Measurements from ENCODE around the gene ABTB2. TPM values are rescaled to one million over a fixed set of nuclear protein-coding genes. Genes with fewer than 3 reads are reported as not detected.

ABTB2 gene
- total and polyA plus RNA-seq, 7 donors = 4.5 to 24.7 (median 18.5) TPM

- DNase-seq (no peak), ATAC-seq (no peak)
- no peaks in the 10 kb centered on the region for H3K36me3 ChIP-seq (ENCODE audit: insufficient read depth in 1 of 2, low read depth in 1 of 2)
- WGBS, 3 donors = 60 to 74% (median 60%) methylated on average over 6 of the region's 6 CpGs
- intact Hi-C loops (cut with DNase I) = loop anchor here in 1 of 2 donors (5.0 kb wide), 1 partner anchor 33 kb away; no protein-coding TSS in a partner anchor
- H3K4me1 ChIP-seq = peaks cover 17% of the 10 kb centered on the region
- H3K27ac ChIP-seq = no peak overlapping the region
- no peaks in the 10 kb centered on the region for H3K27me3 ChIP-seq (ENCODE audit: insufficient read depth in 3 of 3, low read length in 2 of 3)
- no peaks in the 10 kb centered on the region for H3K9me3 ChIP-seq
- no peak for TF ChIP-seq CTCF (IDR thresholded peaks at IDR 0.05)
- H3K4me3 ChIP-seq = no peak overlapping the region
Measured at GRCh38 chr11:34268906-34269430, 88.8 kb downstream of the ABTB2 start.

- intact Hi-C loops (cut with DNase I) = loop anchor here in 1 of 2 donors (5.0 kb wide), 1 partner anchor 35 kb away; no protein-coding TSS in a partner anchor
- ATAC-seq = peak in 1 of 4 donors; percentile 32
Measured at GRCh38 chr11:34267417-34267816, 90.4 kb downstream of the ABTB2 start.

GRCh38 chr11:34267013-34267412 lies 90.8 kb downstream of the ABTB2 start:
- Histone ChIP-seq H3K9me3 (no peaks in the 10 kb centered on the region), H3K27me3 (ENCODE audit: insufficient read depth in 3 of 3, low read length in 2 of 3) (no peaks in the 10 kb centered on the region), H3K27ac (no peak overlapping the region), H3K4me3 (no peak overlapping the region), H3K36me3 (ENCODE audit: insufficient read depth in 1 of 2, low read depth in 1 of 2) (no peaks in the 10 kb centered on the region), H3K4me1 (peaks cover 32% of the 10 kb centered on the region)
- WGBS, 3 donors = 10 to 27% (median 21%) methylated on average over 9 to 11 of the region's 11 CpGs
- intact Hi-C loops (cut with DNase I) = loop anchor here in 1 of 2 donors (5.0 kb wide), 1 partner anchor 35 kb away; no protein-coding TSS in a partner anchor
- peak in 3 of 4 donors; percentile 18 to 33 (median 33) for ATAC-seq
- no peak for TF ChIP-seq CTCF (IDR thresholded peaks at IDR 0.05)
- DNase-seq = no peak

More at GRCh38 chr11:34267417-34267816, 90.4 kb downstream of the ABTB2 start:
- TF ChIP-seq CTCF (IDR thresholded peaks at IDR 0.05) = no peak
- Histone ChIP-seq H3K9me3 (no peaks in the 10 kb centered on the region), H3K4me3 (no peak overlapping the region), H3K27ac (no peak overlapping the region), H3K36me3 (ENCODE audit: insufficient read depth in 1 of 2, low read depth in 1 of 2) (no peaks in the 10 kb centered on the region), H3K27me3 (ENCODE audit: insufficient read depth in 3 of 3, low read length in 2 of 3) (no peaks in the 10 kb centered on the region), H3K4me1 (peaks cover 32% of the 10 kb centered on the region)
- WGBS, 3 donors = 15 to 25% (median 22%) methylated on average over 3 of the region's 3 CpGs
- no peak for DNase-seq

- H3K4me3 ChIP-seq = no peak overlapping the region
- TF ChIP-seq CTCF (IDR thresholded peaks at IDR 0.05) = no peak
- no peaks in the 10 kb centered on the region for H3K27me3 ChIP-seq (ENCODE audit: insufficient read depth in 3 of 3, low read length in 2 of 3)
- 65 to 67% (median 66%) methylated on average over 11 of the region's 11 CpGs for WGBS, 3 donors
- intact Hi-C loops (cut with DNase I) = loop anchor here in 1 of 2 donors (5.0 kb wide), 1 partner anchor 36 kb away; no protein-coding TSS in a partner anchor
- peaks cover 36% of the 10 kb centered on the region for H3K4me1 ChIP-seq
- no peaks in the 10 kb centered on the region for H3K9me3 ChIP-seq
- peak in 1 of 4 donors; percentile 16 for ATAC-seq
- no peaks in the 10 kb centered on the region for H3K36me3 ChIP-seq (ENCODE audit: insufficient read depth in 1 of 2, low read depth in 1 of 2)
- peak in 1 of 2 donors; percentile 38 for DNase-seq
- no peak overlapping the region for H3K27ac ChIP-seq
Measured at GRCh38 chr11:34266090-34266912, 91.5 kb downstream of the ABTB2 start.

Measured in psoas muscle (tissue), 8 donors.